Measurements from ENCODE around the gene SLF1. TPM values are rescaled to one million over a fixed set of nuclear protein-coding genes. Genes with fewer than 3 reads are reported as not detected.

SLF1 gene
- total and polyA plus RNA-seq, 9 of the 15 experiments (the other 6 are each of a cell fraction or from before 2014, with no cell fraction given) = 9.8 to 31.1 (median 16.3) TPM

DNA sequence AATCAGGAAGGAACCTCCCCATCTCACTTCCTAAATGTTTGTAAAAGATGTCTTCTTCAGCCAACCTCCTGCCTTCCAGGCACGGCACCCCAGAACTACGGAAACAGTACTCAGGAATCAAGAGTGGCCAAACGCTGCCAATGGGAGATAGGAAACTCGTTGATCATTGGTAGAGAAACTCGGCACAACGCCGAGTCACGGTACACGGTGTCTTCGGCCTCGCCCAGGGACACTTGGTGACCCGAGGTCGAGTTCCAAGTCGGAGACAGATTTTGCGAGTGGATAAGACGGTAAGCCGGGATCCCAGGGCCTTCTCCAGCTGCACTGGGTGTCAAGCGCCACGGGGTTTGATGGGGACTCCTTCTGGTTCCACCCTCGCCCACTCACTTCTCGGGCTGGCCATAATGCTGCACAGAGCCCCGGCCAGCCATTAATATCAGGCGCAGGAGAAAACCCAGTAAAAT, 408 bp upstream of the SLF1 start (continued):
- TF ChIP-seq XRCC3 (IDR thresholded peaks at IDR 0.05) (no peak), COPS2 (conservative IDR thresholded peaks at IDR 0.05) (no peak), RNF2 (IDR thresholded peaks at IDR 0.05) (no peak), ZBTB11 (CRISPR knock-in tag; IDR thresholded peaks at IDR 0.05) (no peak), HNRNPH1 (optimal IDR thresholded peaks at IDR 0.05; ENCODE audit: low read depth, low read length) (no peak), ZNF707 (CRISPR knock-in tag; conservative IDR thresholded peaks at IDR 0.05) (no peak), MCM3 (IDR thresholded peaks at IDR 0.05) (no peak), NCOR1 (IDR thresholded peaks at IDR 0.05) (no peak), ZNF407 (IDR thresholded peaks at IDR 0.05; ENCODE audit: low read depth) (0 out of 2 replicates have a peak, but pooled peaks have one; percentile 31), HDAC8 (tag; IDR thresholded peaks at IDR 0.05) (no peak), ZNF77 (CRISPR knock-in tag; IDR thresholded peaks at IDR 0.05) (no peak), ZNF644 (tag; IDR thresholded peaks at IDR 0.05; ENCODE audit: low read depth) (0 out of 2 replicates have a peak, but pooled peaks have one; percentile 29), RBFOX2 (IDR thresholded peaks at IDR 0.05; ENCODE audit: low read depth, low read length) (no peak), SMARCA4 (IDR thresholded peaks at IDR 0.05) (peak; percentile 27; the same call in 1 of the 2 replicates), ETS2 (tag; IDR thresholded peaks at IDR 0.05; ENCODE audit: borderline replicate concordance, poor library complexity, severe bottlenecking) (no peak), CBFA2T3 (IDR thresholded peaks at IDR 0.05) (peak; percentile 23; the same call in 1 of the 2 replicates), ILF3 (IDR thresholded peaks at IDR 0.05; ENCODE audit: borderline replicate concordance) (no peak), NR2C2 (CRISPR knock-in tag; IDR thresholded peaks at IDR 0.05) (no peak), NR2C2 (tag; IDR thresholded peaks at IDR 0.05) (0 out of 2 replicates have a peak, but pooled peaks have one; percentile 94), NCOA6 (IDR thresholded peaks at IDR 0.05) (no peak)

Data from K562 (cell line).